Forelimb muscle (tissue), 1 donor: Measurements from ENCODE around the gene GOSR1. TPM values are rescaled to one million over a fixed set of nuclear protein-coding genes. Genes with fewer than 3 reads are reported as not detected.
A peak's percentile ranks its signal among the peaks of the same experiment; 100 is the strongest.
"Not testable (repeated sequence)": the region's sequence is repeated elsewhere in the genome, so short reads cannot be mapped to it uniquely, and the experiment has no call there.

Experiments used
- DNase-seq: peaks from one replicate; pipeline ENCODE4 v3.0.0-alpha.2; 2013; ENCODE audit warnings: low read depth
- polyA plus RNA-seq: library from polyadenylated mRNA; unstranded; fragments of 120-200 nt; gene quantifications from one replicate; pipeline ENCODE4 v1.2.1, GENCODE V29; 2013; ENCODE audit not compliant: insufficient read length

GOSR1 gene
- polyA plus RNA-seq: 28.3 TPM

GRCh38 chr17:30477083-30477773 lies at the start of gene GOSR1:
Gene GOSR1 (plus strand): TSS chr17:30477408. CDS start chr17:30477434, 26 bp downstream.
- peak; percentile 89 for DNase-seq

- DNase-seq: no peak
These were observed 49.6 kb upstream of the GOSR1 start for GRCh38 chr17:30427611-30428010.

GRCh38 chr17:30429155-30429554 lies 48.1 kb upstream of the GOSR1 start:
- peak; percentile 38 for DNase-seq

- no peak for DNase-seq
These were observed 43.7 kb upstream of the GOSR1 start for GRCh38 chr17:30433514-30433913.

GRCh38 chr17:30436729-30437128 lies 40.5 kb upstream of the GOSR1 start:
- no peak for DNase-seq

GRCh38 chr17:30443721-30444120 lies 33.5 kb upstream of the GOSR1 start:
- DNase-seq: no peak

- not testable (repeated sequence) for DNase-seq
These were observed 30.6 kb upstream of the GOSR1 start for GRCh38 chr17:30446640-30447039.

- no peak for DNase-seq
These were observed 27.7 kb upstream of the GOSR1 start for GRCh38 chr17:30449480-30449879.

GRCh38 chr17:30450125-30451027 lies 26.8 kb upstream of the GOSR1 start:
- no peak for DNase-seq

- no peak for DNase-seq
These were observed 22.6 kb upstream of the GOSR1 start for GRCh38 chr17:30454635-30455034.

GRCh38 chr17:30458371-30458770 lies 18.8 kb upstream of the GOSR1 start:
- DNase-seq: no peak

- not testable (repeated sequence) for DNase-seq
These were observed 18.3 kb upstream of the GOSR1 start for GRCh38 chr17:30458797-30459413.

- DNase-seq: no peak
These were observed 8.7 kb upstream of the GOSR1 start for GRCh38 chr17:30468465-30468864.

- DNase-seq: no peak
These were observed 4.8 kb upstream of the GOSR1 start for GRCh38 chr17:30472238-30472890.

GRCh38 chr17:30475206-30475605 lies 2.0 kb upstream of the GOSR1 start:
- DNase-seq: no peak

- no peak for DNase-seq
These were observed 504 bp upstream of the GOSR1 start for GRCh38 chr17:30476726-30477082.

- no peak for DNase-seq
These were observed 537 bp downstream of the GOSR1 start for GRCh38 chr17:30477774-30478115.

- no peak for DNase-seq
These were observed 5.3 kb downstream of the GOSR1 start for GRCh38 chr17:30482555-30482954.

GRCh38 chr17:30483159-30483558 lies 6.0 kb downstream of the GOSR1 start:
- DNase-seq: no peak

GRCh38 chr17:30493780-30494179 lies 16.6 kb downstream of the GOSR1 start:
- no peak for DNase-seq

- DNase-seq: no peak
These were observed 18.4 kb downstream of the GOSR1 start for GRCh38 chr17:30495586-30495985.

GRCh38 chr17:30503558-30503957 lies 26.4 kb downstream of the GOSR1 start:
- no peak for DNase-seq
